Measurements from ENCODE around the gene KCTD14. TPM values are rescaled to one million over a fixed set of nuclear protein-coding genes. Genes with fewer than 3 reads are reported as not detected.

Gene KCTD14, protein sequence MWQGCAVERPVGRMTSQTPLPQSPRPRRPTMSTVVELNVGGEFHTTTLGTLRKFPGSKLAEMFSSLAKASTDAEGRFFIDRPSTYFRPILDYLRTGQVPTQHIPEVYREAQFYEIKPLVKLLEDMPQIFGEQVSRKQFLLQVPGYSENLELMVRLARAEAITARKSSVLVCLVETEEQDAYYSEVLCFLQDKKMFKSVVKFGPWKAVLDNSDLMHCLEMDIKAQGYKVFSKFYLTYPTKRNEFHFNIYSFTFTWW
- 0.36 to 0.48 TPM (median 0.47 TPM) in 3 replicates for total RNA-seq
- long read RNA-seq, partial matches to known transcripts = 0 of 2 reads
- long read RNA-seq, other reads (novel, unspliced or antisense) = 0 of 2 reads

DNA sequence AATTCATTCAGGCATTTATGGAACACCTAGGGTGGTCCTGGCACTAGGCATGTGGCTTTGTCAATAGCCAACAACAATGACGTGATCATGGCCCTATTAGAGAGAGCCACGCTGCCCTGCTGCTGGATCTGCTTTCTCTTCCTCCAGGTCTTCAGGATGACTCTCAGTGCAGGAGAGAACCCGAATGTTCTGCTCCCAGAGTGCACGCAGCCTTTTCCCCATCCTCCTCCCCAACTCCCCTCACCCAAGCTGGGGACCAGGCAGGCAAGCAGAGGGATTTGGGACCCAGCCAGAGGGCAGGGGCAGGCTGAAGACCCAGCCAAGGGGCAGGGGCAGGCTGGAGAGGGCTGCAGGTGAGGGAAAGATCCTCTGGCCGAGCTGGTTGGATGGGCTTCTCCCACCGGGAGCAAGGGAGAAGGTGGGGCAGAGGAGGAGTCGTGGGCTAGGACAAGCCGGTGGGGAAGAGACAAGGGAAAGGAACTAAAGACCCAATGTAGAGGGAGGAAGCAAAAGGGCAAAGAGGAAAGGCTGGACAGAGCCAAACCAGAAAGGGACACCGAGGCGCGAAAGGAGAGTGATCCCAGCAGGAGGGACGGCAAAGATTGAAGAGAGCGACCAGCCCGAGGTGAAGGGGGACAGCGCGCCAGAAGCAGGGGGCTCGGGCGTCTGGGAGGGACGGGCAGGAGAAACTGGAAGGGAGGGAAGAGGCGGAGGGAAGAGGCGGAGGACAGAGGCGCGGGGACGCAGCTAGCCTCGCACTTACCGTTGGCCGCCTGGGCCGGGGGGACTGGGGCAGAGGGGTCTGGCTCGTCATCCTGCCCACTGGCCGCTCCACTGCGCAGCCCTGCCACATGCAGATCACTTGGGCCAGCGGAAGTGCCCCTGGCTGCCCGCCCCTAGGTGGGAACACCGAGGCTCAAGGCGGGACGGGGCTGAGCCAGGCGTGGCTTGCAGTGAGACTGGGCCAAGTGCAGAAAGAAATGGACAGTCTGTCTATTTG is at the start of gene KCTD14:
KCTD14 (minus strand) TSS at position 880 of the 1,000 bp plus-strand sequence; CDS start at position 853, 27 bp downstream.
- TF ChIP-seq, protein P1, sequence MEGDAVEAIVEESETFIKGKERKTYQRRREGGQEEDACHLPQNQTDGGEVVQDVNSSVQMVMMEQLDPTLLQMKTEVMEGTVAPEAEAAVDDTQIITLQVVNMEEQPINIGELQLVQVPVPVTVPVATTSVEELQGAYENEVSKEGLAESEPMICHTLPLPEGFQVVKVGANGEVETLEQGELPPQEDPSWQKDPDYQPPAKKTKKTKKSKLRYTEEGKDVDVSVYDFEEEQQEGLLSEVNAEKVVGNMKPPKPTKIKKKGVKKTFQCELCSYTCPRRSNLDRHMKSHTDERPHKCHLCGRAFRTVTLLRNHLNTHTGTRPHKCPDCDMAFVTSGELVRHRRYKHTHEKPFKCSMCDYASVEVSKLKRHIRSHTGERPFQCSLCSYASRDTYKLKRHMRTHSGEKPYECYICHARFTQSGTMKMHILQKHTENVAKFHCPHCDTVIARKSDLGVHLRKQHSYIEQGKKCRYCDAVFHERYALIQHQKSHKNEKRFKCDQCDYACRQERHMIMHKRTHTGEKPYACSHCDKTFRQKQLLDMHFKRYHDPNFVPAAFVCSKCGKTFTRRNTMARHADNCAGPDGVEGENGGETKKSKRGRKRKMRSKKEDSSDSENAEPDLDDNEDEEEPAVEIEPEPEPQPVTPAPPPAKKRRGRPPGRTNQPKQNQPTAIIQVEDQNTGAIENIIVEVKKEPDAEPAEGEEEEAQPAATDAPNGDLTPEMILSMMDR (IDR thresholded peaks at IDR 0.05) = no peak
- Mint-ChIP-seq H3K27ac (ENCODE audit: unreplicated experiment) (no peak within 1 kb of the TSS), H3K9me3 (ENCODE audit: low read depth) (no peaks in the 10 kb centered on the region), H3K36me3 (ENCODE audit: low read depth) (no peaks in the 10 kb centered on the region), H3K27me3 (ENCODE audit: low read depth) (peaks cover 2% of the 10 kb centered on the region), H3K4me3 (ENCODE audit: unreplicated experiment) (peak within 1 kb of the TSS; percentile 62), H3K4me1 (ENCODE audit: low read depth) (peaks cover 16% of the 10 kb centered on the region)
- no peak for DNase-seq (ENCODE audit: low spot score)

DNA sequence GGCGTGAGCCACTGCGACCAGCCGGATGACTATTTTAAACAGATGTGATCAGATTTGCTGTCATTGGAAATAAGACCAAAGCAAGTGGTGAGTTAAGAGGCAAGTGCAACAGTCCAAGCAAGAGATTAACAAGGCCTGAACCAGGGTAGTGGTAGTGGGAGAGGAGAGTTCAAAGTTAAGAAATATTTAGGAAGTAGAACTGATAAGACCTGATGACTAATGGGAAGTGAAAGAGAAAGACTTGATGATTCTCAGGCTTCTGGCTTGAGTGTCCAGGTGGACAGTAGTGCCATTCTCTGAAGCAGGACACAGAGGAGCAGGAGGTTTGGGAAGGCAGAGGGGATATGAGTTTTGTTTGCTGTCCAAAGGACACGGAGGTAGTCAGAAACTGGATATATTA is 49.4 kb upstream of the KCTD14 start:
- no peak overlapping the region for H3K27ac Mint-ChIP-seq (ENCODE audit: unreplicated experiment)
- peaks cover 16% of the 10 kb centered on the region for H3K4me1 Mint-ChIP-seq (ENCODE audit: low read depth)
- H3K36me3 Mint-ChIP-seq (ENCODE audit: low read depth) = peaks cover 20% of the 10 kb centered on the region
- H3K4me3 Mint-ChIP-seq (ENCODE audit: unreplicated experiment) = no peak overlapping the region
- TF ChIP-seq, protein P1 (IDR thresholded peaks at IDR 0.05) = no peak
- no peaks in the 10 kb centered on the region for H3K27me3 Mint-ChIP-seq (ENCODE audit: low read depth)
- DNase-seq (ENCODE audit: low spot score) = no peak
- H3K9me3 Mint-ChIP-seq (ENCODE audit: low read depth) = no peaks in the 10 kb centered on the region

- Mint-ChIP-seq H3K27ac (ENCODE audit: unreplicated experiment) (no peak overlapping the region), H3K36me3 (ENCODE audit: low read depth) (peaks cover 22% of the 10 kb centered on the region), H3K4me3 (ENCODE audit: unreplicated experiment) (no peak overlapping the region), H3K9me3 (ENCODE audit: low read depth) (no peaks in the 10 kb centered on the region), H3K27me3 (ENCODE audit: low read depth) (no peaks in the 10 kb centered on the region), H3K4me1 (ENCODE audit: low read depth) (peaks cover 14% of the 10 kb centered on the region)
- no peak for DNase-seq (ENCODE audit: low spot score)
- TF ChIP-seq, protein P1 (IDR thresholded peaks at IDR 0.05) = no peak
Measured at GRCh38 chr11:78071717-78072116, 48.6 kb upstream of the KCTD14 start.

DNA sequence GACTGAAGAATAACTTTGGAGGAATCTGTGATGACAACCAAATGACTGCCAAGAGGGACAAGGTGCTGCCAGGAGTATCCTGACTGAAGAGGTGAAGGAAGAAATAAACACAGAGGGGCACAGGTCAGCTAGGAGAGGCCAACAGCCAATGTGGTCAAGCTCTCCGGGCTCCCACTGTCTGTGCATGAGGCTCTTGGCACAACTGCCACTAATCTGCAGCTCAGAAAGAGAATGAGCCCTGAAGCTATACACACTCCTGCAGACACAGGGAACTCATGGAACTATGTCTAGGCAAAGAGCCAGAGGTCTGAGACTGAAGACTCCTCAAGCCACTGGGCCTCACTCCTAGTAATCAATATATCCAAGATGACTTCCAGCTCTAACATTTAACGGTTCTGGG is 47.5 kb upstream of the KCTD14 start:
- Mint-ChIP-seq H3K27ac (ENCODE audit: unreplicated experiment) (no peak overlapping the region), H3K4me3 (ENCODE audit: unreplicated experiment) (no peak overlapping the region), H3K4me1 (ENCODE audit: low read depth) (peaks cover 8% of the 10 kb centered on the region), H3K9me3 (ENCODE audit: low read depth) (no peaks in the 10 kb centered on the region), H3K36me3 (ENCODE audit: low read depth) (peaks cover 22% of the 10 kb centered on the region), H3K27me3 (ENCODE audit: low read depth) (no peaks in the 10 kb centered on the region)
- no peak for DNase-seq (ENCODE audit: low spot score)
- TF ChIP-seq, protein P1 (IDR thresholded peaks at IDR 0.05) = no peak

GRCh38 chr11:78069465-78069864 is 46.4 kb upstream of the KCTD14 start:
- no peak for DNase-seq (ENCODE audit: low spot score)
- H3K36me3 Mint-ChIP-seq (ENCODE audit: low read depth) = peaks cover 22% of the 10 kb centered on the region
- TF ChIP-seq, protein P1 (IDR thresholded peaks at IDR 0.05) = no peak

More at GRCh38 chr11:78069465-78069864, 46.4 kb upstream of the KCTD14 start:
- Mint-ChIP-seq H3K4me1 (ENCODE audit: low read depth) (peaks cover under 1% of the 10 kb centered on the region), H3K9me3 (ENCODE audit: low read depth) (no peaks in the 10 kb centered on the region), H3K27ac (ENCODE audit: unreplicated experiment) (no peak overlapping the region), H3K27me3 (ENCODE audit: low read depth) (no peaks in the 10 kb centered on the region), H3K4me3 (ENCODE audit: unreplicated experiment) (no peak overlapping the region)
